Measurements from ENCODE around the gene MSI1.
A peak's percentile ranks its signal among the peaks of the same experiment; 100 is the strongest.

DNA sequence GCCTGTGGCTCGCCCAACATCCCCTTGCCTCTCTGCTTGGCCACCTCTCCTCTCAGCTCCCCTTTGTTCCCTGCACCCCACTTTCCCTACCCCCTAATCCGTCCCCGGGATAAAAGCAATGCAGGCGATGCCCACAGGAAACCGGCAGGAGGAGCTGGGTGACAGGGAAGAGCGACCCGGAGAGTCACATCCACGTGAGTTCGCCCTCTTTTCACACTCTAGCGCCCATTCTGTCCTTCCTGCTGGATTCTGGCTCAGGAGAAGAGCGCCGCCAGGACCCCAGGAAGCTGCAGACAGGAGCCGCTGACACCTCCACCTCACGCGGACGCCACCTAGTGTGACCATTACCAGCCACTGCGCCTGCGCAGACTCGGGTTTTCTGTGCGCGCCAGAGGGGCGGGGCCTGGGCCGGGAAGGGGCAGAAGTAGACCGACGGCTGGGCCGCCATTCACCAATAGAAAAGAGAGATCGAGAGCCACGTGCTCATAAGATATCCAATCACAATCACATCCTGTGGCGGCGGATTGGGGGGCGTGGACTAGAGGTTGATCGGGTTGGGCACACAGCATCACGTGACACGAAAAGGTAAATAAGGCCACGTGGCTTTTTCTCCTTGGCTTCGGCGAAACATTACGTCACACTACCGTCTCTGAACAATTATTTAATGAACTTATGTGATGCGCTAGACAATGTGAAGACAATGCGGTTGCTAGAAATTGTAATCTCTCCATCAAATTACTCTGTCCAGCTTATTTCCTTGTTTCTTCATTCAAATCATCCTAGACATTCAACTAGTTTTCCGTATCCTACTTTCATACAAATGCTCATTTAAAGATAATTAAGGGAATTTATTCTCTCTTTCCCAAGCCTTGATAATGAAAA lies 51.5 kb downstream of the MSI1 start:
- no peak for TF ChIP-seq STAT1 (IDR thresholded peaks at IDR 0.05; ENCODE audit: unreplicated experiment)
- TF ChIP-seq, protein P1, sequence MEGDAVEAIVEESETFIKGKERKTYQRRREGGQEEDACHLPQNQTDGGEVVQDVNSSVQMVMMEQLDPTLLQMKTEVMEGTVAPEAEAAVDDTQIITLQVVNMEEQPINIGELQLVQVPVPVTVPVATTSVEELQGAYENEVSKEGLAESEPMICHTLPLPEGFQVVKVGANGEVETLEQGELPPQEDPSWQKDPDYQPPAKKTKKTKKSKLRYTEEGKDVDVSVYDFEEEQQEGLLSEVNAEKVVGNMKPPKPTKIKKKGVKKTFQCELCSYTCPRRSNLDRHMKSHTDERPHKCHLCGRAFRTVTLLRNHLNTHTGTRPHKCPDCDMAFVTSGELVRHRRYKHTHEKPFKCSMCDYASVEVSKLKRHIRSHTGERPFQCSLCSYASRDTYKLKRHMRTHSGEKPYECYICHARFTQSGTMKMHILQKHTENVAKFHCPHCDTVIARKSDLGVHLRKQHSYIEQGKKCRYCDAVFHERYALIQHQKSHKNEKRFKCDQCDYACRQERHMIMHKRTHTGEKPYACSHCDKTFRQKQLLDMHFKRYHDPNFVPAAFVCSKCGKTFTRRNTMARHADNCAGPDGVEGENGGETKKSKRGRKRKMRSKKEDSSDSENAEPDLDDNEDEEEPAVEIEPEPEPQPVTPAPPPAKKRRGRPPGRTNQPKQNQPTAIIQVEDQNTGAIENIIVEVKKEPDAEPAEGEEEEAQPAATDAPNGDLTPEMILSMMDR (conservative IDR thresholded peaks at IDR 0.05; ENCODE audit: low read depth in 2 of 2) = peak; percentile 50 to 60
- TF ChIP-seq EZH2 (IDR thresholded peaks at IDR 0.05; ENCODE audit: low read depth, unreplicated experiment) = no peak
- peak; percentile 88 for TF ChIP-seq CREB1 (CRISPR knock-in tag; IDR thresholded peaks at IDR 0.05; ENCODE audit: low read depth)
- peak; percentile 78 for TF ChIP-seq POLR2AphosphoS5 (IDR thresholded peaks at IDR 0.05; ENCODE audit: low read depth)
- TF ChIP-seq, protein P2, sequence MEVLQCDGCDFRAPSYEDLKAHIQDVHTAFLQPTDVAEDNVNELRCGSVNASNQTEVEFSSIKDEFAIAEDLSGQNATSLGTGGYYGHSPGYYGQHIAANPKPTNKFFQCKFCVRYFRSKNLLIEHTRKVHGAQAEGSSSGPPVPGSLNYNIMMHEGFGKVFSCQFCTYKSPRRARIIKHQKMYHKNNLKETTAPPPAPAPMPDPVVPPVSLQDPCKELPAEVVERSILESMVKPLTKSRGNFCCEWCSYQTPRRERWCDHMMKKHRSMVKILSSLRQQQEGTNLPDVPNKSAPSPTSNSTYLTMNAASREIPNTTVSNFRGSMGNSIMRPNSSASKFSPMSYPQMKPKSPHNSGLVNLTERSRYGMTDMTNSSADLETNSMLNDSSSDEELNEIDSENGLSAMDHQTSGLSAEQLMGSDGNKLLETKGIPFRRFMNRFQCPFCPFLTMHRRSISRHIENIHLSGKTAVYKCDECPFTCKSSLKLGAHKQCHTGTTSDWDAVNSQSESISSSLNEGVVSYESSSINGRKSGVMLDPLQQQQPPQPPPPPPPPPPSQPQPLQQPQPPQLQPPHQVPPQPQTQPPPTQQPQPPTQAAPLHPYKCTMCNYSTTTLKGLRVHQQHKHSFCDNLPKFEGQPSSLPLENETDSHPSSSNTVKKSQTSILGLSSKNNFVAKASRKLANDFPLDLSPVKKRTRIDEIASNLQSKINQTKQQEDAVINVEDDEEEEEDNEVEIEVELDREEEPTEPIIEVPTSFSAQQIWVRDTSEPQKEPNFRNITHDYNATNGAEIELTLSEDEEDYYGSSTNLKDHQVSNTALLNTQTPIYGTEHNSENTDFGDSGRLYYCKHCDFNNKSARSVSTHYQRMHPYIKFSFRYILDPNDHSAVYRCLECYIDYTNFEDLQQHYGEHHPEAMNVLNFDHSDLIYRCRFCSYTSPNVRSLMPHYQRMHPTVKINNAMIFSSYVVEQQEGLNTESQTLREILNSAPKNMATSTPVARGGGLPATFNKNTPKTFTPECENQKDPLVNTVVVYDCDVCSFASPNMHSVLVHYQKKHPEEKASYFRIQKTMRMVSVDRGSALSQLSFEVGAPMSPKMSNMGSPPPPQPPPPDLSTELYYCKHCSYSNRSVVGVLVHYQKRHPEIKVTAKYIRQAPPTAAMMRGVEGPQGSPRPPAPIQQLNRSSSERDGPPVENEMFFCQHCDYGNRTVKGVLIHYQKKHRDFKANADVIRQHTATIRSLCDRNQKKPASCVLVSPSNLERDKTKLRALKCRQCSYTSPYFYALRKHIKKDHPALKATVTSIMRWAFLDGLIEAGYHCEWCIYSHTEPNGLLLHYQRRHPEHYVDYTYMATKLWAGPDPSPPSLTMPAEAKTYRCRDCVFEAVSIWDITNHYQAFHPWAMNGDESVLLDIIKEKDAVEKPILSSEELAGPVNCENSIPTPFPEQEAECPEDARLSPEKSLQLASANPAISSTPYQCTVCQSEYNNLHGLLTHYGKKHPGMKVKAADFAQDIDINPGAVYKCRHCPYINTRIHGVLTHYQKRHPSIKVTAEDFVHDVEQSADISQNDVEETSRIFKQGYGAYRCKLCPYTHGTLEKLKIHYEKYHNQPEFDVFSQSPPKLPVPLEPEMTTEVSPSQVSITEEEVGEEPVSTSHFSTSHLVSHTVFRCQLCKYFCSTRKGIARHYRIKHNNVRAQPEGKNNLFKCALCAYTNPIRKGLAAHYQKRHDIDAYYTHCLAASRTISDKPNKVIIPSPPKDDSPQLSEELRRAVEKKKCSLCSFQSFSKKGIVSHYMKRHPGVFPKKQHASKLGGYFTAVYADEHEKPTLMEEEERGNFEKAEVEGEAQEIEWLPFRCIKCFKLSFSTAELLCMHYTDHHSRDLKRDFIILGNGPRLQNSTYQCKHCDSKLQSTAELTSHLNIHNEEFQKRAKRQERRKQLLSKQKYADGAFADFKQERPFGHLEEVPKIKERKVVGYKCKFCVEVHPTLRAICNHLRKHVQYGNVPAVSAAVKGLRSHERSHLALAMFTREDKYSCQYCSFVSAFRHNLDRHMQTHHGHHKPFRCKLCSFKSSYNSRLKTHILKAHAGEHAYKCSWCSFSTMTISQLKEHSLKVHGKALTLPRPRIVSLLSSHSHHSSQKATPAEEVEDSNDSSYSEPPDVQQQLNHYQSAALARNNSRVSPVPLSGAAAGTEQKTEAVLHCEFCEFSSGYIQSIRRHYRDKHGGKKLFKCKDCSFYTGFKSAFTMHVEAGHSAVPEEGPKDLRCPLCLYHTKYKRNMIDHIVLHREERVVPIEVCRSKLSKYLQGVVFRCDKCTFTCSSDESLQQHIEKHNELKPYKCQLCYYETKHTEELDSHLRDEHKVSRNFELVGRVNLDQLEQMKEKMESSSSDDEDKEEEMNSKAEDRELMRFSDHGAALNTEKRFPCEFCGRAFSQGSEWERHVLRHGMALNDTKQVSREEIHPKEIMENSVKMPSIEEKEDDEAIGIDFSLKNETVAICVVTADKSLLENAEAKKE (CRISPR knock-in tag; IDR thresholded peaks at IDR 0.05) = no peak
- no peak for TF ChIP-seq EZH2phosphoT487 (IDR thresholded peaks at IDR 0.05; ENCODE audit: unreplicated experiment)
- TF ChIP-seq JUNB (IDR thresholded peaks at IDR 0.05; ENCODE audit: unreplicated experiment) = no peak
- no peak for TF ChIP-seq ZNF114 (CRISPR knock-in tag; IDR thresholded peaks at IDR 0.05)
- TF ChIP-seq, protein P3, sequence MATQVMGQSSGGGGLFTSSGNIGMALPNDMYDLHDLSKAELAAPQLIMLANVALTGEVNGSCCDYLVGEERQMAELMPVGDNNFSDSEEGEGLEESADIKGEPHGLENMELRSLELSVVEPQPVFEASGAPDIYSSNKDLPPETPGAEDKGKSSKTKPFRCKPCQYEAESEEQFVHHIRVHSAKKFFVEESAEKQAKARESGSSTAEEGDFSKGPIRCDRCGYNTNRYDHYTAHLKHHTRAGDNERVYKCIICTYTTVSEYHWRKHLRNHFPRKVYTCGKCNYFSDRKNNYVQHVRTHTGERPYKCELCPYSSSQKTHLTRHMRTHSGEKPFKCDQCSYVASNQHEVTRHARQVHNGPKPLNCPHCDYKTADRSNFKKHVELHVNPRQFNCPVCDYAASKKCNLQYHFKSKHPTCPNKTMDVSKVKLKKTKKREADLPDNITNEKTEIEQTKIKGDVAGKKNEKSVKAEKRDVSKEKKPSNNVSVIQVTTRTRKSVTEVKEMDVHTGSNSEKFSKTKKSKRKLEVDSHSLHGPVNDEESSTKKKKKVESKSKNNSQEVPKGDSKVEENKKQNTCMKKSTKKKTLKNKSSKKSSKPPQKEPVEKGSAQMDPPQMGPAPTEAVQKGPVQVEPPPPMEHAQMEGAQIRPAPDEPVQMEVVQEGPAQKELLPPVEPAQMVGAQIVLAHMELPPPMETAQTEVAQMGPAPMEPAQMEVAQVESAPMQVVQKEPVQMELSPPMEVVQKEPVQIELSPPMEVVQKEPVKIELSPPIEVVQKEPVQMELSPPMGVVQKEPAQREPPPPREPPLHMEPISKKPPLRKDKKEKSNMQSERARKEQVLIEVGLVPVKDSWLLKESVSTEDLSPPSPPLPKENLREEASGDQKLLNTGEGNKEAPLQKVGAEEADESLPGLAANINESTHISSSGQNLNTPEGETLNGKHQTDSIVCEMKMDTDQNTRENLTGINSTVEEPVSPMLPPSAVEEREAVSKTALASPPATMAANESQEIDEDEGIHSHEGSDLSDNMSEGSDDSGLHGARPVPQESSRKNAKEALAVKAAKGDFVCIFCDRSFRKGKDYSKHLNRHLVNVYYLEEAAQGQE (IDR thresholded peaks at IDR 0.05; ENCODE audit: unreplicated experiment) = no peak
- no peak for TF ChIP-seq NANOG (IDR thresholded peaks at IDR 0.05; ENCODE audit: borderline replicate concordance)
- TF ChIP-seq ZNF331 (CRISPR knock-in tag; IDR thresholded peaks at IDR 0.05; ENCODE audit: low read depth) = no peak
